GM23338 (cell line): ENCODE measurements around the gene SNAPC4.

Experiments used
- CTCF ChIP-seq, 2 experiments: fragments of 200-600 bp in 1 of 2; sonication (generic) in 1 of 2; conservative IDR thresholded peaks; 2 replicates each; pipeline versions ENCODE4 v1.5.1 to v1.6.1; 2016 to 2017; ENCODE audit warnings: antibody characterized with exemption in 2 of 2, low read depth in 2 of 2, mild to moderate bottlenecking in 2 of 2, moderate library complexity in 1 of 2
- EZH2 ChIP-seq: fragments of 200-600 bp; sonication (generic); IDR thresholded peaks from one replicate; pipeline ENCODE4 v1.8.0; 2017; ENCODE audit warnings: antibody characterized with exemption, mild to moderate bottlenecking, low read depth; ENCODE audit not compliant: unreplicated experiment
- POLR2AphosphoS5 ChIP-seq: IDR thresholded peaks from 2 replicates; pipeline ENCODE4 v1.6.1; 2016; ENCODE audit warnings: antibody characterized with exemption, low read depth
- STAT1 ChIP-seq: IDR thresholded peaks from one replicate; pipeline ENCODE4 v1.6.1; 2016; ENCODE audit warnings: antibody characterized with exemption; ENCODE audit not compliant: unreplicated experiment

GRCh38 chr9:136368190-136368589 is 31.8 kb downstream of the SNAPC4 start:
- no peak for TF ChIP-seq STAT1
- no peak for TF ChIP-seq CTCF (conservative IDR thresholded peaks at IDR 0.05; ENCODE audit: low read depth in 2 of 2)
- TF ChIP-seq POLR2AphosphoS5 = no peak
- no peak for TF ChIP-seq EZH2
